Skin epidermis (tissue), 12 donors: ENCODE results near the gene IGFBP7.
"Not testable (repeated sequence)": the region's sequence is repeated elsewhere in the genome, so short reads cannot be mapped to it uniquely, and the experiment has no call there.

Experiments used
- H3K27ac ChIP-seq, 21 experiments: fragments of 200-600 bp; sonication (generic) in 11 of 21; one replicate each; pipeline ENCODE4 v1.5.0; 2020; ENCODE audit warnings: mild to moderate bottlenecking in 3 of 21, inconsistent platforms in 2 of 21, moderate library complexity in 2 of 21
- H3K4me3 ChIP-seq, 7 experiments: fragments of 200-600 bp; sonication (generic) in 2 of 7; one replicate each; pipeline ENCODE4 v1.5.0; 2020; ENCODE audit warnings: inconsistent platforms in 2 of 7, mild to moderate bottlenecking in 2 of 7, moderate library complexity in 1 of 7

Gene IGFBP7

GRCh38 chr4:57080781-57081650 is 29.2 kb downstream of the IGFBP7 start:
- peak overlapping the region in 18 of 21 experiments; percentile 24 to 84 (median 62) for H3K27ac ChIP-seq
- no peak overlapping the region for H3K4me3 ChIP-seq

- Histone ChIP-seq H3K4me3 (no peak overlapping the region), H3K27ac (peak overlapping the region in 12 of 21 experiments; percentile 10 to 80 (median 34))
Observed at GRCh38 chr4:57078685-57079521, 31.3 kb downstream of the IGFBP7 start.

- Histone ChIP-seq H3K4me3 (no peak overlapping the region), H3K27ac (peak overlapping the region in 5 of 21 experiments; percentile 10 to 77 (median 51))
Observed at GRCh38 chr4:57077550-57078343, 32.4 kb downstream of the IGFBP7 start.

- H3K4me3 ChIP-seq = no peak overlapping the region
- peak overlapping the region in 4 of 21 experiments; percentile 10 to 52 (median 25) for H3K27ac ChIP-seq
Observed at GRCh38 chr4:57076646-57077045, 33.5 kb downstream of the IGFBP7 start.

GRCh38 chr4:57075367-57075766 is 34.8 kb downstream of the IGFBP7 start:
- H3K4me3 ChIP-seq = no peak overlapping the region
- peak overlapping the region in 7 of 21 experiments; percentile 10 to 75 (median 32) for H3K27ac ChIP-seq

GRCh38 chr4:57074744-57075143 is 35.4 kb downstream of the IGFBP7 start:
- peak overlapping the region in 8 of 21 experiments; percentile 13 to 75 (median 38) for H3K27ac ChIP-seq
- no peak overlapping the region for H3K4me3 ChIP-seq

GRCh38 chr4:57073559-57073958 is 36.6 kb downstream of the IGFBP7 start:
- Histone ChIP-seq H3K4me3 (no peak overlapping the region), H3K27ac (peak overlapping the region in 5 of 21 experiments; percentile 5 to 43 (median 32))

GRCh38 chr4:57071326-57071725 is 38.9 kb downstream of the IGFBP7 start:
- H3K4me3 ChIP-seq = no peak overlapping the region
- H3K27ac ChIP-seq = peak overlapping the region in 7 of 21 experiments; percentile 2 to 68 (median 35)

GRCh38 chr4:57070461-57070860 is 39.7 kb downstream of the IGFBP7 start:
- no peak overlapping the region for H3K27ac ChIP-seq

GRCh38 chr4:57068237-57068981 is 41.8 kb downstream of the IGFBP7 start:
- H3K27ac ChIP-seq = peak overlapping the region in 2 of 21 experiments; percentile 45 to 54

More at GRCh38 chr4:57070461-57070860, 39.7 kb downstream of the IGFBP7 start:
- no peak overlapping the region for H3K4me3 ChIP-seq

GRCh38 chr4:57065730-57066482 is 44.3 kb downstream of the IGFBP7 start:
- Histone ChIP-seq H3K27ac (peak overlapping the region in 13 of 21 experiments; percentile 10 to 79 (median 53)), H3K4me3 (no peak overlapping the region)

More at GRCh38 chr4:57068237-57068981, 41.8 kb downstream of the IGFBP7 start:
- no peak overlapping the region for H3K4me3 ChIP-seq

GRCh38 chr4:57064811-57065711 is 45.1 kb downstream of the IGFBP7 start:
- Histone ChIP-seq H3K27ac (peak overlapping the region in 17 of 21 experiments; percentile 10 to 79 (median 48)), H3K4me3 (no peak overlapping the region)

- peak overlapping the region in 6 of 21 experiments; percentile 20 to 79 (median 44) for H3K27ac ChIP-seq
- H3K4me3 ChIP-seq = no peak overlapping the region
Observed at GRCh38 chr4:57064120-57064519, 46.1 kb downstream of the IGFBP7 start.

- no peak overlapping the region for H3K4me3 ChIP-seq
- peak overlapping the region in 1 of 21 experiments; percentile 79 for H3K27ac ChIP-seq
Observed at GRCh38 chr4:57063518-57063917, 46.7 kb downstream of the IGFBP7 start.

- no peak overlapping the region for H3K4me3 ChIP-seq
- H3K27ac ChIP-seq = no peak overlapping the region
Observed at GRCh38 chr4:57061395-57061794, 48.8 kb downstream of the IGFBP7 start.

- not testable (repeated sequence) for H3K4me3 ChIP-seq
- H3K27ac ChIP-seq = peak overlapping the region in 2 of 21 experiments; percentile 8 to 33
Observed at GRCh38 chr4:57060717-57061067, 49.5 kb downstream of the IGFBP7 start.
